Calu3 (cell line): ENCODE results near the gene A3GALT2. TPM values are rescaled to one million over a fixed set of nuclear protein-coding genes. Genes with fewer than 3 reads are reported as not detected.

Experiments
- BruUV-seq: library from RNA; stranded (reverse); fragments of 400-500 nt; replicated peaks from 2 replicates; lab custom pipeline; 2021; lab: Mats Ljungman, UMichigan
- CTCF ChIA-PET: fragments of 300-600 bp; sonication (Branson Sonifier 250); formaldehyde crosslinking; loops from one replicate; lab custom pipeline; 2022; ENCODE audit warnings: antibody characterized with exemption; lab: Charles Lee
- DNase-seq: peaks from one replicate; pipeline ENCODE4 v3.0.0; 2022
- H3K27ac Mint-ChIP-seq: one replicate; pipeline ENCODE4 v1.8.0; 2022; ENCODE audit warnings: mixed read lengths; ENCODE audit not compliant: unreplicated experiment
- H3K27me3 Mint-ChIP-seq: one replicate; pipeline ENCODE4 v1.8.0; 2022; ENCODE audit warnings: mixed read lengths; ENCODE audit not compliant: unreplicated experiment
- H3K36me3 Mint-ChIP-seq: one replicate; pipeline ENCODE4 v1.8.0; 2022; ENCODE audit warnings: mild to moderate bottlenecking, moderate library complexity, mixed read lengths; ENCODE audit not compliant: insufficient read depth, unreplicated experiment
- H3K4me1 Mint-ChIP-seq: one replicate; pipeline ENCODE4 v1.8.0; 2022; ENCODE audit warnings: mild to moderate bottlenecking, low read depth, mixed read lengths; ENCODE audit not compliant: unreplicated experiment
- H3K4me3 Mint-ChIP-seq: one replicate; pipeline ENCODE4 v1.8.0; 2022; ENCODE audit warnings: mild to moderate bottlenecking, low read depth, moderate library complexity, mixed read lengths; ENCODE audit not compliant: unreplicated experiment
- H3K9me3 Mint-ChIP-seq: one replicate; pipeline ENCODE4 v1.8.0; 2022; ENCODE audit warnings: low read depth, mixed read lengths; ENCODE audit not compliant: unreplicated experiment
- CTCF ChIP-seq: fragments of 200-600 bp; IDR thresholded peaks from one replicate; pipeline ENCODE4 v1.8.0; 2022; ENCODE audit warnings: antibody characterized with exemption; ENCODE audit not compliant: unreplicated experiment
- intact Hi-C: fragments of 100-400 bp; cut with micrococcal nuclease; formaldehyde crosslinking; loops from one replicate; pipeline ENCODE4 v1.10.0; 2022; ENCODE audit not compliant: unreplicated experiment
- total RNA-seq: library from RNA; stranded (reverse); gene quantifications from 2 replicates; pipeline ENCODE4 v1.2.3, GENCODE V29; 2022

Gene A3GALT2
- total RNA-seq, 1 experiment from 2014 or later: not detected

GRCh38 chr1:33368431-33368830, 47.5 kb upstream of the A3GALT2 start:
- H3K36me3 Mint-ChIP-seq: no peaks in the 10 kb centered on the region
- H3K4me3 Mint-ChIP-seq: no peak overlapping the region
- no peaks in the 10 kb centered on the region for H3K9me3 Mint-ChIP-seq
- no peak for TF ChIP-seq CTCF
- intact Hi-C loops: loop anchor here (5.0 kb wide), 3 partner anchors 104 to 256 kb away; partner anchors contain the start of gene ZSCAN20
- H3K27me3 Mint-ChIP-seq: no peaks in the 10 kb centered on the region
- DNase-seq: no peak
- CTCF ChIA-PET: interaction anchor here (0.9 kb wide), 1 partner anchor 73 kb away, joined by 3 read pairs; no protein-coding TSS in a partner anchor
- H3K27ac Mint-ChIP-seq: no peak overlapping the region
- no TSS peak for BruUV-seq
- no peaks in the 10 kb centered on the region for H3K4me1 Mint-ChIP-seq

- Mint-ChIP-seq H3K4me3 (peak overlapping the region; percentile 16), H3K4me1 (no peaks in the 10 kb centered on the region), H3K9me3 (no peaks in the 10 kb centered on the region), H3K27me3 (no peaks in the 10 kb centered on the region), H3K27ac (no peak overlapping the region), H3K36me3 (no peaks in the 10 kb centered on the region)
- no TSS peak for BruUV-seq
- peak; percentile 90 for DNase-seq
- CTCF ChIA-PET: interaction anchor here (0.8 to 2.1 kb wide), 3 partner anchors 72 to 149 kb away, joined by 3 to 8 read pairs (median 4); no protein-coding TSS in a partner anchor
- intact Hi-C loops: loop anchor here (1.0 to 5.0 kb wide), 4 partner anchors 72 to 255 kb away; partner anchors contain the start of gene ZSCAN20
- peak; percentile 91 for TF ChIP-seq CTCF
Observed at GRCh38 chr1:33367485-33368405, 46.8 kb upstream of the A3GALT2 start.

GRCh38 chr1:33366762-33367484, 46.0 kb upstream of the A3GALT2 start:
- no TSS peak for BruUV-seq
- Mint-ChIP-seq H3K27ac (no peak overlapping the region), H3K36me3 (no peaks in the 10 kb centered on the region), H3K4me3 (peak overlapping the region; percentile 16), H3K27me3 (no peaks in the 10 kb centered on the region), H3K4me1 (no peaks in the 10 kb centered on the region), H3K9me3 (no peaks in the 10 kb centered on the region)
- CTCF ChIA-PET: interaction anchor here (0.8 to 2.1 kb wide), 2 partner anchors 71 to 148 kb away, joined by 4 to 8 read pairs; no protein-coding TSS in a partner anchor
- DNase-seq: no peak
- no peak for TF ChIP-seq CTCF
- intact Hi-C loops: loop anchor here (1.0 to 5.0 kb wide), 4 partner anchors 72 to 255 kb away; partner anchors contain the start of gene ZSCAN20

- no peak for DNase-seq
- TF ChIP-seq CTCF: no peak
- CTCF ChIA-PET: interaction anchor here (2.1 kb wide), 1 partner anchor 70 kb away, joined by 8 read pairs; no protein-coding TSS in a partner anchor
- H3K4me3 Mint-ChIP-seq: no peak overlapping the region
- H3K36me3 Mint-ChIP-seq: no peaks in the 10 kb centered on the region
- intact Hi-C loops: loop anchor here (5.0 kb wide), 3 partner anchors 107 to 253 kb away; partner anchors contain the start of gene ZSCAN20
- H3K27ac Mint-ChIP-seq: no peak overlapping the region
- H3K4me1 Mint-ChIP-seq: no peaks in the 10 kb centered on the region
- no peaks in the 10 kb centered on the region for H3K27me3 Mint-ChIP-seq
- H3K9me3 Mint-ChIP-seq: no peaks in the 10 kb centered on the region
- BruUV-seq: no TSS peak
Observed at GRCh38 chr1:33365560-33365997, 44.7 kb upstream of the A3GALT2 start.
